NK-92 treated with Interleukin-12 subunit alpha and Interleukin-12 subunit beta, amount 100 ng/mL, for 24 hours (cell line): ENCODE measurements around the gene VWA8.
"Not testable (repeated sequence)": the region's sequence is repeated elsewhere in the genome, so short reads cannot be mapped to it uniquely, and the experiment has no call there.

Source experiments
- DNase-seq: peaks from one replicate; lab custom pipeline; 2025; lab: John Stamatoyannopoulos, UW

Gene VWA8

GRCh38 chr13:41645331-41645730 lies 315.6 kb downstream of the VWA8 start:
- no peak for DNase-seq

- DNase-seq: no peak
These were observed 316.2 kb downstream of the VWA8 start for GRCh38 chr13:41644742-41645141.

- DNase-seq: no peak
These were observed 317.4 kb downstream of the VWA8 start for GRCh38 chr13:41643507-41643906.

GRCh38 chr13:41641961-41642360 lies 318.9 kb downstream of the VWA8 start:
- DNase-seq: no peak

GRCh38 chr13:41641429-41641828 lies 319.5 kb downstream of the VWA8 start:
- DNase-seq: no peak

- DNase-seq: no peak
These were observed 320.7 kb downstream of the VWA8 start for GRCh38 chr13:41639955-41640780.

GRCh38 chr13:41639237-41639904 lies 321.5 kb downstream of the VWA8 start:
- DNase-seq: no peak

- no peak for DNase-seq
These were observed 323.3 kb downstream of the VWA8 start for GRCh38 chr13:41637586-41637985.

- not testable (repeated sequence) for DNase-seq
These were observed 323.9 kb downstream of the VWA8 start for GRCh38 chr13:41637032-41637431.

GRCh38 chr13:41636590-41636989 lies 324.3 kb downstream of the VWA8 start:
- not testable (repeated sequence) for DNase-seq

- no peak for DNase-seq
These were observed 326.5 kb downstream of the VWA8 start for GRCh38 chr13:41634407-41634806.

GRCh38 chr13:41633776-41634175 lies 327.1 kb downstream of the VWA8 start:
- DNase-seq: no peak

GRCh38 chr13:41631296-41631965 lies 329.5 kb downstream of the VWA8 start:
- no peak for DNase-seq

GRCh38 chr13:41627425-41627824 lies 333.5 kb downstream of the VWA8 start:
- DNase-seq: no peak

- no peak for DNase-seq
These were observed 336.9 kb downstream of the VWA8 start for GRCh38 chr13:41624041-41624440.

GRCh38 chr13:41622432-41623429 lies 338.2 kb downstream of the VWA8 start:
- DNase-seq: no peak

GRCh38 chr13:41621716-41622431 lies 339.0 kb downstream of the VWA8 start:
- no peak for DNase-seq

- DNase-seq: not testable (repeated sequence)
These were observed 343.3 kb downstream of the VWA8 start for GRCh38 chr13:41617633-41618032.

- DNase-seq: no peak
These were observed 344.8 kb downstream of the VWA8 start for GRCh38 chr13:41616151-41616550.

GRCh38 chr13:41615528-41615855 lies 345.4 kb downstream of the VWA8 start:
- no peak for DNase-seq
